ENCODE measurements around the gene RAD51.

GRCh38 chr15:40756938-40757337 lies 62.0 kb downstream of the RAD51 start:
- no peak for TF ChIP-seq POLR2A (IDR thresholded peaks at IDR 0.05)
- TF ChIP-seq, protein P1, sequence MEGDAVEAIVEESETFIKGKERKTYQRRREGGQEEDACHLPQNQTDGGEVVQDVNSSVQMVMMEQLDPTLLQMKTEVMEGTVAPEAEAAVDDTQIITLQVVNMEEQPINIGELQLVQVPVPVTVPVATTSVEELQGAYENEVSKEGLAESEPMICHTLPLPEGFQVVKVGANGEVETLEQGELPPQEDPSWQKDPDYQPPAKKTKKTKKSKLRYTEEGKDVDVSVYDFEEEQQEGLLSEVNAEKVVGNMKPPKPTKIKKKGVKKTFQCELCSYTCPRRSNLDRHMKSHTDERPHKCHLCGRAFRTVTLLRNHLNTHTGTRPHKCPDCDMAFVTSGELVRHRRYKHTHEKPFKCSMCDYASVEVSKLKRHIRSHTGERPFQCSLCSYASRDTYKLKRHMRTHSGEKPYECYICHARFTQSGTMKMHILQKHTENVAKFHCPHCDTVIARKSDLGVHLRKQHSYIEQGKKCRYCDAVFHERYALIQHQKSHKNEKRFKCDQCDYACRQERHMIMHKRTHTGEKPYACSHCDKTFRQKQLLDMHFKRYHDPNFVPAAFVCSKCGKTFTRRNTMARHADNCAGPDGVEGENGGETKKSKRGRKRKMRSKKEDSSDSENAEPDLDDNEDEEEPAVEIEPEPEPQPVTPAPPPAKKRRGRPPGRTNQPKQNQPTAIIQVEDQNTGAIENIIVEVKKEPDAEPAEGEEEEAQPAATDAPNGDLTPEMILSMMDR (IDR thresholded peaks at IDR 0.05) = no peak

Measured in esophagus squamous epithelium (tissue), 4 donors.